GM10266 (cell line): Measurements from ENCODE around the gene CCDC33.
A peak's percentile ranks its signal among the peaks of the same experiment; 100 is the strongest.

Source experiments
- DNase-seq: peaks from one replicate; pipeline ENCODE4 v3.0.0; 2012; ENCODE audit errors: extremely low spot score
- TF ChIP-seq, protein P1 (sequence below): IDR thresholded peaks from 2 replicates; pipeline ENCODE4 v1.5.1; 2012; ENCODE audit warnings: mild to moderate bottlenecking, low read depth; ENCODE audit not compliant: control insufficient read depth, insufficient read depth; ENCODE audit errors: missing control alignments

Gene CCDC33

DNA sequence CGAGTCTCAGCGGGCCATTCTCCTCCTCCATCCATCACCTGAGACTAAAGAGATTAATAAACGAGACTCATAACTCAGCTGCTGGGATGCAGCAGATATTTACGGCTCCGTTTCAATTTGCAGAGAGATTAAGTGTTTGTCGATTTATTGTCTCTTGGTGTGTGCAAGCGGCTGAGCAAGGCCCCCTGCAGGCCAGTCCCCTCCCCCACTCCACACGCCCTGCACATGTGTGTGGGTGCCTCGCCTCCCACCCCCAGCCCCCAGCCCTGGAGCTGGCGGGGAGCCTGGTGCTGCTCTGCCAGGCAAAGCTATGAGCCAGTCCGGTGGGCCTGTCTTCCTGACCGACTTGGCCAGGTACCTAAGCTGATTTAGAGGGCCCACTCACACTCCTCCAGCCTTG lies 68.3 kb downstream of the CCDC33 start:
- no peak for DNase-seq
- TF ChIP-seq, protein P1, sequence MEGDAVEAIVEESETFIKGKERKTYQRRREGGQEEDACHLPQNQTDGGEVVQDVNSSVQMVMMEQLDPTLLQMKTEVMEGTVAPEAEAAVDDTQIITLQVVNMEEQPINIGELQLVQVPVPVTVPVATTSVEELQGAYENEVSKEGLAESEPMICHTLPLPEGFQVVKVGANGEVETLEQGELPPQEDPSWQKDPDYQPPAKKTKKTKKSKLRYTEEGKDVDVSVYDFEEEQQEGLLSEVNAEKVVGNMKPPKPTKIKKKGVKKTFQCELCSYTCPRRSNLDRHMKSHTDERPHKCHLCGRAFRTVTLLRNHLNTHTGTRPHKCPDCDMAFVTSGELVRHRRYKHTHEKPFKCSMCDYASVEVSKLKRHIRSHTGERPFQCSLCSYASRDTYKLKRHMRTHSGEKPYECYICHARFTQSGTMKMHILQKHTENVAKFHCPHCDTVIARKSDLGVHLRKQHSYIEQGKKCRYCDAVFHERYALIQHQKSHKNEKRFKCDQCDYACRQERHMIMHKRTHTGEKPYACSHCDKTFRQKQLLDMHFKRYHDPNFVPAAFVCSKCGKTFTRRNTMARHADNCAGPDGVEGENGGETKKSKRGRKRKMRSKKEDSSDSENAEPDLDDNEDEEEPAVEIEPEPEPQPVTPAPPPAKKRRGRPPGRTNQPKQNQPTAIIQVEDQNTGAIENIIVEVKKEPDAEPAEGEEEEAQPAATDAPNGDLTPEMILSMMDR, result no peak

GRCh38 chr15:74305687-74306086 lies 69.6 kb downstream of the CCDC33 start:
- no peak for DNase-seq
- TF ChIP-seq, protein P1, result no peak

DNA sequence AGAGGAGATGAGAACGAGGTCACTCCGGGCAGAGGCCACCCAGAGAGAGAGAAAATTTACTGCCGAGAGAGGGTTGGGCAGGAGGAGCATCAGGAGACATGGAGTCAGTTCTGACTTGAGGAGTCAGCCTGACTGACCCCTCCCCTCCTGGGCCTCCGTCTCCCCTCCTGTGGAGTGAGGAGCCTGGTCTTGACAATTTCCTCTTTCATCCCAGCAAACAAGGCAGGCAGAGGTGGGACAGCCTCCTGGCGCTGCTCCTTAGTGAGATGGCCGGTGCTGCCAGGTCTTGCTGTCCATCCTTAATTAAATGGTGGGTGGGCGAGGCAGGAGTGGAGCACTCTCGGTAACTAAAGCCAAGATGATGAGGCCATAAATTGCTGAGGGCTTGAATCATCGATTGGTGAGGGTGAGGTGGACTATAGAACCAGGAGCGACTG lies 70.7 kb downstream of the CCDC33 start:
- TF ChIP-seq, protein P1, result no peak
- DNase-seq, result no peak

DNA sequence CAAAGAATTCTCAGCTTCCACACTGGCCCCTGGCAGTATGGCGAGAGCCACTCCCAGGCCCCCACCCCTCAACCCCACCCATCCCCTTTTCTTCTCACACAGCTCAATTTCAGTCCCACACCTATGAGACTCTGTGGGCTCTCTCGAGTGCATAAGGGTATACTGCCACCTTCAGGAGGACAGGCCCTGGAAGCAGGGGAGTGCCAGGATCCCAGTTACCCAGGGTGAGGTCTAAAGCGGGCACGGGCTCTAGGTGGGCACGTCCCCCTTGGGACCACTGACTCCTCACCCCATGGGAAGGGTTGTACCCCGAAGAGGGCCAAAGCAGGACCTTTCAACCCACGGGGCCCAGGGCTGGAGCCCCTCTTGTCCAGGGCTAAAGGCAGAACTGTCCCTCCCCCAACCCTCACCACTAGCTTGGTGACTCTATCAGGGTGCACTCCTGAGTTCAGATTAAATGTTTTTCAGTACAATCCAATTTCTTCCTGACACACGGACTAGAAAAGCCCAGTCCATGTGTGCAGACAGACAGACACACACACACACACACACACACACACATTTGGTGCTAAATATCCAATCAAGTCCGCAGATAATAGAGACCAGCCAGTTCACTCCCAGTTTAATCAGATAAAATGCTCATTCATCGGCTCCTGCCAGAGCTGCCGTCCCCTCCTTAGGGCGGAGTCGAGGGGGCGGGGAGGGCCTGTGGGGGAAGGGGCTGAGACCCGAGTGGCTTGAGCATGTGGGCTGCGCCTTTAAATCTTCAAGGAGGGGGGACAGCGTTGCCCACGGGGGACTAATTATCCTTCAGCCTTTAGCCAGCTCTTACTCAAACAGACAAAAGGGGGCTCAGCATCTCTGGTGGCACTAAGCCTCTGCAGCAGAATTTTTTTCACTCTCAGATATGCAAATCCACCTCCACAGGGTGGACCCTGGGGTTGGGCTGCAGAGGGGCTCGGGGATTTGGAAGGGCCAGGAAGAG lies 72.0 kb downstream of the CCDC33 start:
- TF ChIP-seq, protein P1, result peak; percentile 77
- peak; percentile 67 for DNase-seq

GRCh38 chr15:74311734-74312444 lies 75.8 kb downstream of the CCDC33 start:
- DNase-seq, result peak; percentile 45
- TF ChIP-seq, protein P1, result peak; percentile 58

- TF ChIP-seq, protein P1, result no peak
- DNase-seq, result no peak
These were observed 76.4 kb downstream of the CCDC33 start for GRCh38 chr15:74312445-74313007.
